ENCODE data around the gene LRMDA.

Gene LRMDA

GRCh38 chr10:76297358-76297757 is 865.9 kb downstream of the LRMDA start:
- no peak overlapping the region for H3K4me2 ChIP-seq (ENCODE audit: insufficient read depth, low read length)

GRCh38 chr10:76297780-76298281 is 866.4 kb downstream of the LRMDA start:
- no peak overlapping the region for H2AFZ ChIP-seq (ENCODE audit: low read depth, low read length)
- H3K27me3 ChIP-seq (ENCODE audit: insufficient read depth, low read length, poor library complexity), result no peaks in the 10 kb centered on the region
- ATAC-seq (ENCODE audit: insufficient read depth, low read depth) (no peak), DNase-seq (no peak)
- H3K36me3 ChIP-seq (ENCODE audit: insufficient read depth, low read length), result no peaks in the 10 kb centered on the region
- no peaks in the 10 kb centered on the region for H3K9me3 ChIP-seq (ENCODE audit: insufficient read depth, low read length, severe bottlenecking)
- H3K79me2 ChIP-seq (ENCODE audit: insufficient read depth, low read length), result no peaks in the 10 kb centered on the region
- H3K27ac ChIP-seq (ENCODE audit: low read length), result no peak overlapping the region
- no peaks in the 10 kb centered on the region for H3K4me1 ChIP-seq (ENCODE audit: insufficient read depth, low read length)
- H3K9ac ChIP-seq (ENCODE audit: low read depth, low read length), result no peak overlapping the region
- no peak overlapping the region for H3K4me3 ChIP-seq (ENCODE audit: low read depth in 1 of 2, low read length in 2 of 2)
- H4K20me1 ChIP-seq (ENCODE audit: insufficient read depth, low read length), result no peaks in the 10 kb centered on the region
- no peak overlapping the region for H3K4me2 ChIP-seq (ENCODE audit: insufficient read depth, low read length)
- TF ChIP-seq EZH2 (IDR thresholded peaks at IDR 0.05; ENCODE audit: borderline replicate concordance, low read depth, low read length, severe bottlenecking), result no peak

More at GRCh38 chr10:76297358-76297757, 865.9 kb downstream of the LRMDA start:
- Histone ChIP-seq H3K36me3 (ENCODE audit: insufficient read depth, low read length) (no peaks in the 10 kb centered on the region), H3K27ac (ENCODE audit: low read length) (no peak overlapping the region), H3K9ac (ENCODE audit: low read depth, low read length) (no peak overlapping the region), H4K20me1 (ENCODE audit: insufficient read depth, low read length) (no peaks in the 10 kb centered on the region), H3K79me2 (ENCODE audit: insufficient read depth, low read length) (no peaks in the 10 kb centered on the region), H3K4me3 (ENCODE audit: low read depth in 1 of 2, low read length in 2 of 2) (no peak overlapping the region), H2AFZ (ENCODE audit: low read depth, low read length) (no peak overlapping the region), H3K4me1 (ENCODE audit: insufficient read depth, low read length) (no peaks in the 10 kb centered on the region), H3K27me3 (ENCODE audit: insufficient read depth, low read length, poor library complexity) (no peaks in the 10 kb centered on the region), H3K9me3 (ENCODE audit: insufficient read depth, low read length, severe bottlenecking) (no peaks in the 10 kb centered on the region)
- no peak for TF ChIP-seq CTCF (IDR thresholded peaks at IDR 0.05; ENCODE audit: borderline replicate concordance, extremely low read depth, low read length, poor library complexity, severe bottlenecking)
- TF ChIP-seq EZH2 (IDR thresholded peaks at IDR 0.05; ENCODE audit: borderline replicate concordance, low read depth, low read length, severe bottlenecking), result no peak
- DNase-seq, result no peak
- ATAC-seq (ENCODE audit: insufficient read depth, low read depth), result no peak

GRCh38 chr10:76298329-76298728 is 866.9 kb downstream of the LRMDA start:
- no peak overlapping the region for H3K4me3 ChIP-seq (ENCODE audit: low read depth in 1 of 2, low read length in 2 of 2)
- H3K4me1 ChIP-seq (ENCODE audit: insufficient read depth, low read length), result no peaks in the 10 kb centered on the region
- ATAC-seq (ENCODE audit: insufficient read depth, low read depth) (no peak), DNase-seq (no peak)
- no peak overlapping the region for H3K4me2 ChIP-seq (ENCODE audit: insufficient read depth, low read length)
- H3K36me3 ChIP-seq (ENCODE audit: insufficient read depth, low read length), result no peaks in the 10 kb centered on the region
- no peaks in the 10 kb centered on the region for H4K20me1 ChIP-seq (ENCODE audit: insufficient read depth, low read length)
- no peaks in the 10 kb centered on the region for H3K79me2 ChIP-seq (ENCODE audit: insufficient read depth, low read length)
- H3K9ac ChIP-seq (ENCODE audit: low read depth, low read length), result no peak overlapping the region
- no peak overlapping the region for H3K27ac ChIP-seq (ENCODE audit: low read length)
- H3K27me3 ChIP-seq (ENCODE audit: insufficient read depth, low read length, poor library complexity), result no peaks in the 10 kb centered on the region
- H2AFZ ChIP-seq (ENCODE audit: low read depth, low read length), result no peak overlapping the region
- H3K9me3 ChIP-seq (ENCODE audit: insufficient read depth, low read length, severe bottlenecking), result no peaks in the 10 kb centered on the region
- no peak for TF ChIP-seq CTCF (IDR thresholded peaks at IDR 0.05; ENCODE audit: borderline replicate concordance, extremely low read depth, low read length, poor library complexity, severe bottlenecking)
- no peak for TF ChIP-seq EZH2 (IDR thresholded peaks at IDR 0.05; ENCODE audit: borderline replicate concordance, low read depth, low read length, severe bottlenecking)

GRCh38 chr10:76299501-76299900 is 868.1 kb downstream of the LRMDA start:
- Histone ChIP-seq H3K27me3 (ENCODE audit: insufficient read depth, low read length, poor library complexity) (no peaks in the 10 kb centered on the region), H3K9me3 (ENCODE audit: insufficient read depth, low read length, severe bottlenecking) (no peaks in the 10 kb centered on the region), H3K4me1 (ENCODE audit: insufficient read depth, low read length) (no peaks in the 10 kb centered on the region), H3K36me3 (ENCODE audit: insufficient read depth, low read length) (no peaks in the 10 kb centered on the region), H4K20me1 (ENCODE audit: insufficient read depth, low read length) (no peaks in the 10 kb centered on the region), H3K4me3 (ENCODE audit: low read depth in 1 of 2, low read length in 2 of 2) (no peak overlapping the region), H3K79me2 (ENCODE audit: insufficient read depth, low read length) (no peaks in the 10 kb centered on the region), H3K4me2 (ENCODE audit: insufficient read depth, low read length) (no peak overlapping the region), H3K27ac (ENCODE audit: low read length) (no peak overlapping the region), H2AFZ (ENCODE audit: low read depth, low read length) (no peak overlapping the region), H3K9ac (ENCODE audit: low read depth, low read length) (no peak overlapping the region)
- TF ChIP-seq CTCF (IDR thresholded peaks at IDR 0.05; ENCODE audit: borderline replicate concordance, extremely low read depth, low read length, poor library complexity, severe bottlenecking) (no peak), EZH2 (IDR thresholded peaks at IDR 0.05; ENCODE audit: borderline replicate concordance, low read depth, low read length, severe bottlenecking) (no peak)
- ATAC-seq (ENCODE audit: insufficient read depth, low read depth), result no peak
- DNase-seq, result no peak

Measured in DND-41 (cell line).